ENCODE data around the gene TRIM36. TPM values are rescaled to one million over a fixed set of nuclear protein-coding genes. Genes with fewer than 3 reads are reported as not detected.

The TRIM36 gene
- total RNA-seq, 1 donor from 2014 or later = 4.4 TPM

GRCh38 chr5:115190388-115190787 is 20.7 kb upstream of the TRIM36 start:
- H3K36me3 Mint-ChIP-seq (ENCODE audit: low read depth, unreplicated experiment) = no peaks in the 10 kb centered on the region

GRCh38 chr5:115189866-115190265 is 20.2 kb upstream of the TRIM36 start:
- H3K9me3 Mint-ChIP-seq (ENCODE audit: unreplicated experiment) = no peaks in the 10 kb centered on the region
- H3K36me3 Mint-ChIP-seq (ENCODE audit: low read depth, unreplicated experiment) = no peaks in the 10 kb centered on the region
- Histone ChIP-seq H3K9me3 (ENCODE audit: insufficient read depth, low read depth, low read length) (no peaks in the 10 kb centered on the region), H3K36me3 (ENCODE audit: insufficient read depth, low read length) (no peaks in the 10 kb centered on the region), H3K4me2 (ENCODE audit: low read length) (no peak overlapping the region), H3K9ac (ENCODE audit: low read length) (no peak overlapping the region), H3K4me1 (ENCODE audit: insufficient read depth, low read length) (no peaks in the 10 kb centered on the region), H3K27ac (ENCODE audit: low read depth, low read length) (no peak overlapping the region), H3K27me3 (ENCODE audit: insufficient read depth, low read length) (no peaks in the 10 kb centered on the region), H3K4me3 (ENCODE audit: insufficient read depth, low read depth, low read length) (no peak overlapping the region), H3K79me2 (ENCODE audit: insufficient read depth, low read length) (no peaks in the 10 kb centered on the region), H2AFZ (ENCODE audit: low read depth, low read length) (no peak overlapping the region), H4K20me1 (ENCODE audit: insufficient read depth, low read length) (no peaks in the 10 kb centered on the region)
- DNase-seq (ENCODE audit: low read depth) (no peak), FAIRE-seq (no peak)
- H3K4me3 Mint-ChIP-seq (ENCODE audit: unreplicated experiment) = no peak overlapping the region
- H3K27me3 Mint-ChIP-seq (ENCODE audit: low read depth, unreplicated experiment) = peaks cover 8% of the 10 kb centered on the region
- no peak overlapping the region for H3K27ac Mint-ChIP-seq (ENCODE audit: unreplicated experiment)
- TF ChIP-seq CTCF (IDR thresholded peaks at IDR 0.05; ENCODE audit: insufficient read depth, low read depth, low read length) (no peak), EZH2 (IDR thresholded peaks at IDR 0.05; ENCODE audit: insufficient read depth, low read length) (no peak)
- no peaks in the 10 kb centered on the region for H3K4me1 Mint-ChIP-seq (ENCODE audit: low read depth, unreplicated experiment)

More at GRCh38 chr5:115190388-115190787, 20.7 kb upstream of the TRIM36 start:
- no peaks in the 10 kb centered on the region for H3K4me1 Mint-ChIP-seq (ENCODE audit: low read depth, unreplicated experiment)
- TF ChIP-seq CTCF (IDR thresholded peaks at IDR 0.05; ENCODE audit: insufficient read depth, low read depth, low read length) = no peak
- no peak for TF ChIP-seq EZH2 (IDR thresholded peaks at IDR 0.05; ENCODE audit: insufficient read depth, low read length)
- DNase-seq (ENCODE audit: low read depth) = no peak
- H3K27me3 Mint-ChIP-seq (ENCODE audit: low read depth, unreplicated experiment) = peaks cover 8% of the 10 kb centered on the region
- H3K4me3 Mint-ChIP-seq (ENCODE audit: unreplicated experiment) = no peak overlapping the region
- Histone ChIP-seq H3K27me3 (ENCODE audit: insufficient read depth, low read length) (no peaks in the 10 kb centered on the region), H2AFZ (ENCODE audit: low read depth, low read length) (no peak overlapping the region), H3K4me1 (ENCODE audit: insufficient read depth, low read length) (no peaks in the 10 kb centered on the region), H3K9me3 (ENCODE audit: insufficient read depth, low read depth, low read length) (no peaks in the 10 kb centered on the region), H3K9ac (ENCODE audit: low read length) (no peak overlapping the region), H3K4me3 (ENCODE audit: insufficient read depth, low read depth, low read length) (no peak overlapping the region), H3K4me2 (ENCODE audit: low read length) (no peak overlapping the region), H4K20me1 (ENCODE audit: insufficient read depth, low read length) (no peaks in the 10 kb centered on the region), H3K79me2 (ENCODE audit: insufficient read depth, low read length) (no peaks in the 10 kb centered on the region), H3K36me3 (ENCODE audit: insufficient read depth, low read length) (no peaks in the 10 kb centered on the region), H3K27ac (ENCODE audit: low read depth, low read length) (no peak overlapping the region)
- no peaks in the 10 kb centered on the region for H3K9me3 Mint-ChIP-seq (ENCODE audit: unreplicated experiment)
- H3K27ac Mint-ChIP-seq (ENCODE audit: unreplicated experiment) = no peak overlapping the region
- no peak for FAIRE-seq

GRCh38 chr5:115186794-115187193 is 17.1 kb upstream of the TRIM36 start:
- no peak overlapping the region for H3K27ac Mint-ChIP-seq (ENCODE audit: unreplicated experiment)

More at GRCh38 chr5:115186794-115187193, 17.1 kb upstream of the TRIM36 start:
- no peak for TF ChIP-seq CTCF (IDR thresholded peaks at IDR 0.05; ENCODE audit: insufficient read depth, low read depth, low read length)
- no peak for TF ChIP-seq EZH2 (IDR thresholded peaks at IDR 0.05; ENCODE audit: insufficient read depth, low read length)
- FAIRE-seq (no peak), DNase-seq (ENCODE audit: low read depth) (no peak)
- Histone ChIP-seq H3K9ac (ENCODE audit: low read length) (no peak overlapping the region), H3K36me3 (ENCODE audit: insufficient read depth, low read length) (no peaks in the 10 kb centered on the region), H3K27ac (ENCODE audit: low read depth, low read length) (no peak overlapping the region), H3K4me3 (ENCODE audit: insufficient read depth, low read depth, low read length) (no peak overlapping the region), H4K20me1 (ENCODE audit: insufficient read depth, low read length) (no peaks in the 10 kb centered on the region), H3K27me3 (ENCODE audit: insufficient read depth, low read length) (peaks cover 10% of the 10 kb centered on the region), H3K4me2 (ENCODE audit: low read length) (peak overlapping the region; percentile 23), H3K4me1 (ENCODE audit: insufficient read depth, low read length) (no peaks in the 10 kb centered on the region), H3K79me2 (ENCODE audit: insufficient read depth, low read length) (no peaks in the 10 kb centered on the region), H2AFZ (ENCODE audit: low read depth, low read length) (no peak overlapping the region), H3K9me3 (ENCODE audit: insufficient read depth, low read depth, low read length) (no peaks in the 10 kb centered on the region)
- Mint-ChIP-seq H3K36me3 (ENCODE audit: low read depth, unreplicated experiment) (no peaks in the 10 kb centered on the region), H3K4me1 (ENCODE audit: low read depth, unreplicated experiment) (no peaks in the 10 kb centered on the region), H3K27me3 (ENCODE audit: low read depth, unreplicated experiment) (peaks cover 18% of the 10 kb centered on the region), H3K4me3 (ENCODE audit: unreplicated experiment) (no peak overlapping the region), H3K9me3 (ENCODE audit: unreplicated experiment) (no peaks in the 10 kb centered on the region)

All from astrocyte (in vitro differentiated cells and primary cell).